Hepatocyte (in vitro differentiated cells): ENCODE results near the gene FAM161A. TPM values are rescaled to one million over a fixed set of nuclear protein-coding genes. Genes with fewer than 3 reads are reported as not detected.

Experiments
- DNase-seq: peaks from one replicate; pipeline ENCODE4 v3.0.0-alpha.2; 2016; ENCODE audit warnings: low spot score
- H2AFZ ChIP-seq: fragments of 200-600 bp; sonication (generic); 2 replicates; pipeline ENCODE4 v1.6.0; 2016; ENCODE audit warnings: antibody characterized with exemption, mild to moderate bottlenecking
- H3K27ac ChIP-seq: fragments of 200-600 bp; sonication (generic); 2 replicates; pipeline ENCODE4 v1.5.1; 2016; ENCODE audit warnings: mild to moderate bottlenecking
- H3K27me3 ChIP-seq: fragments of 200-600 bp; sonication (generic); 2 replicates; pipeline ENCODE4 v1.6.1; 2016
- H3K36me3 ChIP-seq: fragments of 200-600 bp; sonication (generic); replicated peaks from 2 replicates; pipeline ENCODE4 v1.5.1; 2016; ENCODE audit warnings: low read depth; ENCODE audit not compliant: insufficient read depth
- H3K4me1 ChIP-seq: fragments of 200-600 bp; sonication (generic); 2 replicates; pipeline ENCODE4 v1.5.1; 2016; ENCODE audit warnings: mild to moderate bottlenecking, moderate library complexity; ENCODE audit not compliant: insufficient read depth
- H3K4me2 ChIP-seq: fragments of 200-600 bp; sonication (generic); 2 replicates; pipeline ENCODE4 v1.6.0; 2016
- H3K4me3 ChIP-seq: fragments of 200-600 bp; sonication (generic); 2 replicates; pipeline ENCODE4 v1.5.1; 2016; ENCODE audit warnings: mild to moderate bottlenecking
- H3K79me2 ChIP-seq: fragments of 200-600 bp; sonication (generic); 2 replicates; pipeline ENCODE4 v1.6.0; 2017; ENCODE audit warnings: mild to moderate bottlenecking
- H3K9me2 ChIP-seq: fragments of 200-600 bp; sonication (generic); replicated peaks from 2 replicates; pipeline ENCODE4 v1.6.0; 2017; ENCODE audit warnings: mild to moderate bottlenecking; ENCODE audit not compliant: insufficient read depth
- H3K9me3 ChIP-seq: fragments of 200-600 bp; sonication (generic); 2 replicates; pipeline ENCODE4 v1.5.1; 2016; ENCODE audit warnings: low read depth, mild to moderate bottlenecking
- H4K20me1 ChIP-seq: fragments of 200-600 bp; sonication (generic); 2 replicates; pipeline ENCODE4 v1.6.0; 2016; ENCODE audit warnings: mild to moderate bottlenecking; ENCODE audit not compliant: insufficient read depth, poor library complexity, severe bottlenecking
- CTCF ChIP-seq: fragments of 200-600 bp; sonication (generic); IDR thresholded peaks from 2 replicates; pipeline ENCODE4 v1.5.1; 2016; ENCODE audit warnings: antibody characterized with exemption, mild to moderate bottlenecking; ENCODE audit not compliant: poor library complexity
- EZH2 ChIP-seq: fragments of 200-600 bp; sonication (generic); IDR thresholded peaks from 2 replicates; pipeline ENCODE4 v1.6.1; 2016; ENCODE audit warnings: antibody characterized with exemption, mild to moderate bottlenecking, borderline replicate concordance
- EZH2phosphoT487 ChIP-seq: fragments of 200-600 bp; sonication (generic); IDR thresholded peaks from one replicate; pipeline ENCODE4 v1.6.1; 2018; ENCODE audit warnings: antibody characterized with exemption, mild to moderate bottlenecking, low read depth, moderate library complexity; ENCODE audit not compliant: unreplicated experiment, severe bottlenecking
- WGBS: methylation state at CpG from one replicate; pipeline ENCODE4 v1.1.6; 2016; ENCODE audit warnings: low lambda C conversion rate; ENCODE audit errors: missing lambda C conversion rate; 5-methylcytosine and 5-hydroxymethylcytosine counted together
- polyA plus RNA-seq: library from polyadenylated mRNA; unstranded; fragments of >200 nt; fragmentation: Nextera tagmentation; extraction: Ambion mirVana; gene quantifications from 2 replicates; pipeline ENCODE4 v1.2.1, GENCODE V29; 2016
- small RNA-seq: library from RNA; depleted of rRNA; stranded (forward); fragments of <200 nt; gene quantifications from one replicate; pipeline ENCODE3, GENCODE V24; 2014
- total RNA-seq: library from RNA; depleted of rRNA; stranded (reverse); fragments of >200 nt; gene quantifications from 2 replicates; pipeline ENCODE4 v1.2.3, GENCODE V29; 2014

FAM161A gene
- total and polyA plus RNA-seq, 2 experiments from 2014 or later = 2.1 to 3.7 TPM

- Histone ChIP-seq H4K20me1 (no peaks in the 10 kb centered on the region), H3K79me2 (no peaks in the 10 kb centered on the region), H3K4me1 (no peaks in the 10 kb centered on the region), H3K27ac (no peak overlapping the region), H3K4me3 (no peak overlapping the region), H3K4me2 (no peak overlapping the region), H3K9me3 (no peaks in the 10 kb centered on the region), H3K27me3 (no peaks in the 10 kb centered on the region), H3K36me3 (no peaks in the 10 kb centered on the region), H2AFZ (no peak overlapping the region), H3K9me2 (no peaks in the 10 kb centered on the region)
- no peak for DNase-seq
- TF ChIP-seq EZH2 (no peak), CTCF (no peak), EZH2phosphoT487 (no peak)
These were observed 68.3 kb downstream of the FAM161A start for GRCh38 chr2:61785583-61785982.

- Histone ChIP-seq H3K4me1 (no peaks in the 10 kb centered on the region), H3K4me3 (no peak overlapping the region), H3K9me2 (no peaks in the 10 kb centered on the region), H3K27ac (no peak overlapping the region), H3K79me2 (no peaks in the 10 kb centered on the region), H4K20me1 (no peaks in the 10 kb centered on the region), H2AFZ (no peak overlapping the region), H3K27me3 (no peaks in the 10 kb centered on the region), H3K36me3 (no peaks in the 10 kb centered on the region), H3K4me2 (no peak overlapping the region), H3K9me3 (no peaks in the 10 kb centered on the region)
- no peak for DNase-seq
- TF ChIP-seq EZH2phosphoT487 (no peak), CTCF (no peak), EZH2 (no peak)
- 89% methylated on average over 4 of the region's 4 CpGs for WGBS
These were observed 69.2 kb downstream of the FAM161A start for GRCh38 chr2:61784643-61785042.

- Histone ChIP-seq H3K9me3 (no peaks in the 10 kb centered on the region), H3K4me2 (no peak overlapping the region), H2AFZ (no peak overlapping the region), H4K20me1 (no peaks in the 10 kb centered on the region), H3K27ac (no peak overlapping the region), H3K9me2 (no peaks in the 10 kb centered on the region), H3K4me1 (no peaks in the 10 kb centered on the region), H3K79me2 (no peaks in the 10 kb centered on the region), H3K36me3 (no peaks in the 10 kb centered on the region), H3K27me3 (peaks cover 7% of the 10 kb centered on the region), H3K4me3 (no peak overlapping the region)
- no peak for DNase-seq
- 91% methylated on average over 8 of the region's 8 CpGs for WGBS
- TF ChIP-seq EZH2phosphoT487 (no peak), EZH2 (no peak), CTCF (no peak)
These were observed 77.8 kb downstream of the FAM161A start for GRCh38 chr2:61775956-61776570.

Small RNAs within 50 kb of the gene (small RNA-seq; reads per million reads assigned to genes)
- not detected for gene RPS24P7

Other genes starting within 250 kb of the FAM161A start
- gene CCT4, start 34.6 kb upstream of the FAM161A start, total RNA-seq = 107 and 115 TPM in 2 replicates
- 84.3 and 84.6 TPM in 2 replicates for gene CCT4, start 34.6 kb upstream of the FAM161A start, polyA plus RNA-seq
- 30.5 and 31.3 TPM in 2 replicates for gene COMMD1, start 51.6 kb upstream of the FAM161A start, total RNA-seq
- gene COMMD1, start 51.6 kb upstream of the FAM161A start, polyA plus RNA-seq = 66.7 and 71.1 TPM in 2 replicates